Gastrocnemius medialis (tissue), 4 donors: ENCODE data around the gene LIPT2.

Experiments
- CTCF ChIP-seq, 5 experiments: fragments of 450-650 bp in 3 of 5; fragments of 200-600 bp in 2 of 5; sonication (generic) in 2 of 5; IDR thresholded peaks in 4 of 5; conservative IDR thresholded peaks in 1 of 5; 1 replicate in 4 of 5; 2 replicates in 1 of 5; pipeline ENCODE4 v1.5.1; 2016 to 2019; ENCODE audit warnings: antibody characterized with exemption in 5 of 5, mild to moderate bottlenecking in 3 of 5, moderate library complexity in 3 of 5
- POLR2A ChIP-seq, 2 donors: fragments of 450-650 bp; IDR thresholded peaks; one replicate each; pipeline ENCODE4 v1.6.1; 2017; ENCODE audit warnings: antibody characterized with exemption in 2 of 2, mild to moderate bottlenecking in 2 of 2, moderate library complexity in 2 of 2

DNA sequence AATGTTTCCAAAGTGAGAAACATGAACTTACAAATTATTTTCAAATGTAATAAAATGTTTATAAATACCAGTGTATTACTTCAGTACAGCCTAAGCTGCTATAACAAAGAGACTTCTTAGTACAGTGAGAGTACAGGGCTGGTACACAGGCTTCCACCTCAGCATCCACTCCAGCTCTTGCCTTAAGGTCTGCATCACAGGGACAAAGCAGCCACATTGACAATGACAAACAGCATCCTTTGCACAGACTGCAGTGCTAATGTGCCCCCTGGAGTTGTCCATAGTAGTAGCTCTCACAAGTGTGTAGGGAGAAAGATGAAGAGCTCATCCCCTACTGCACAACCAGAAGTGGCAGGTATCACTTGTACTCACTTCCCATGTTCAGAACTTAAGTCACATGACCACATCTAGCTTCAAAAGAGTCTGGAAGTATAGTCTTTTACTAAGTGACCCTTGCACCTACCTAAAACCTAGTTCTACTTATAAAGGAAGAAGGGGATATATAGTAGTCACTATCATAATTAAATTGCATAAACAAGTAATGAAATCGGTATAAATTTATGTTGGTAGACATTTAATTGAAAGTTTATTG is 10.7 kb upstream of the LIPT2 start:
- TF ChIP-seq CTCF (IDR thresholded peaks at IDR 0.05 in 4 of 5, conservative IDR thresholded peaks at IDR 0.05 in 1 of 5) (no peak), POLR2A (IDR thresholded peaks at IDR 0.05) (no peak)
